ENCODE data around the gene ZNF486.
"Not testable (repeated sequence)": the region's sequence is repeated elsewhere in the genome, so short reads cannot be mapped to it uniquely, and the experiment has no call there.

The ZNF486 gene

DNA sequence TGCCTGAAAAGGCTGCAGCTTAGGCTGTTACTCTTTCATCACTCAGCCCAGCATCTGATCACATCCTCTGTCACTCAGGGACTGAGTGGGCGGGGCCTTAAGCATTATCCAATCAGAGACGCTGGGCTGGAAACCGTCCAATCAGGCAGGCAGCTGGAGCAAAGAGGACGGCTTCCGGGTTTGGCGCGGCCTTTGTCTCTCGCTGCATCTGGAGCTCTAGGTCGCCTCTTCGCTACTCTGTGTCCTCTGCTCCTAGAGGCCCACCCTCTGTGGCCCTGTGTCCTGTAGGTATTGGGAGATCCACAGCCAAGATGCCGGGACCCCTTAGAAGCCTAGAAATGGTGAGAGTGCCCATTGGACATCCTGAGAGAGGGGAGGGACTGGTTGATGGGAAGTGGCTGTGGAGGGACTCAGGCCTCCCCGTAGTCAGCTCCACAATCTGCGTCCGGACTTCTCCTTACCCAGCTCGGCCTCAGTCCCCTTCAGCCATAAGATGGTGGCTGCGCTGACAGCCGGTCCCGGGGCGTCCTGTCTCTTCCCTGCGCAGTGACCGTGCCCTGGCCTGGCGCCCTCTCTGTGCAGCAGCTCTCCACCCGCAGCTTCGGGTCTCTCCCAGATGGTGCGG, at the start of gene ZNF486:
Gene ZNF486, plus strand, starts transcription at position 195 of the 625 bp plus-strand sequence. Its CDS starts 117 bp downstream, at position 312.
- peak; percentile 90 for DNase-seq (ENCODE audit: low read depth)

DNA sequence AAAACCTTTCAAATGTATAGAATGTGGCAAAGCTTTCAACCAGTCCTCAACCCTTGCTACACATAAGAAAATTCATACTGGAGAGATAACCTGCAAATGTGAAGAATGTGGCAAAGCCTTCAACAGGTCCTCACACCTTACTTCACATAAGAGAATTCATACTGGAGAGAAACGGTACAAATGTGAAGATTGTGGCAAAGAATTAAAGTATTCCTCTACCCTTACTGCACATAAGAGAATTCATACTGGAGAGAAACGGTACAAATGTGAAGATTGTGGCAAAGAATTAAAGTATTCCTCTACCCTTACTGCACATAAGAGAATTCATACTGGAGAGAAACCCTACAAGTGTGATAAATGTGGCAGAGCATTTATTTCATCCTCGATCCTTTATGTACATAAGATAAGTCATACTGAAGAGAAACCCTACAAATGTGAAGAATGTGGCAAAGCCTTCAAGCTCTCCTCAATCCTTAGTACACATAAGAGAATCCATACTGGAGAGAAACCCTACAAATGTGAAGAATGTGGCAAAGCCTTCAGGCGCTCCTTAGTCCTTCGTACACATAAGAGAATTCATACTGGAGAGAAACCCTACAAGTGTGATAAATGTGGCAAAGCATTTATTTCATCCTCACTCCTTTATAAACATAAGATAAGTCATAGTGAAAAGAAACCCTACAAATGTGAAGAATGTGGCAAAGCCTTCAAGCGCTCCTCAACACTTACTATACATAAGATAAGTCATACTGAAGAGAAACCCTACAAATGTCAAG, 48.8 kb upstream of the ZNF486 start:
- DNase-seq (ENCODE audit: low read depth), result not testable (repeated sequence)

GRCh38 chr19:20124879-20125278, 42.1 kb upstream of the ZNF486 start:
- no peak for DNase-seq (ENCODE audit: low read depth)

- DNase-seq (ENCODE audit: low read depth), result not testable (repeated sequence)
These were observed 34.1 kb upstream of the ZNF486 start for GRCh38 chr19:20132933-20133332.

- DNase-seq (ENCODE audit: low read depth), result not testable (repeated sequence)
These were observed 29.3 kb upstream of the ZNF486 start for GRCh38 chr19:20137714-20138113.

- no peak for DNase-seq (ENCODE audit: low read depth)
These were observed 15.3 kb upstream of the ZNF486 start for GRCh38 chr19:20151617-20152145.

GRCh38 chr19:20152506-20152905, 14.5 kb upstream of the ZNF486 start:
- DNase-seq (ENCODE audit: low read depth), result not testable (repeated sequence)

DNA sequence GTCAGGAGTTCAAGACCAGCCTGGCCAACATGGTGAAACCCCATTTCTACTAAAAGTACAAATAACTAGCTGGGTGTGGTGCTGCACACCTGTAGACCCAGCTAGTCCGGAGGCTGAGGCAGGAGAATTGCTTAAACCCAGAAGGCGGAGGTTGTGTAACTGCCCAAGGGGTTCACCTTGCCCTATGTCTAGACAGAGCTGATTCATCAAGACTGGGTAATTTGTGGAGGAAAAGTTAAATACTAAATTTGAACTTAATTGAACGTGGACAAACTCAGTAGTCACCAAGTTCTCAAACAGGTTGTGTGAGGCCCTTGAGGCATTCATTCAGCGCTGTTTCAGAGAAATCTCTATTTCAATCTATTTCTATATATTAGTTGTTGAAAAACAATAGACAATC, 13.7 kb upstream of the ZNF486 start:
- no peak for DNase-seq (ENCODE audit: low read depth)

GRCh38 chr19:20154636-20155035, 12.4 kb upstream of the ZNF486 start:
- DNase-seq (ENCODE audit: low read depth), result no peak

- no peak for DNase-seq (ENCODE audit: low read depth)
These were observed 4.2 kb upstream of the ZNF486 start for GRCh38 chr19:20162821-20163220.

- DNase-seq (ENCODE audit: low read depth), result no peak
These were observed 2.6 kb upstream of the ZNF486 start for GRCh38 chr19:20164456-20164855.

- no peak for DNase-seq (ENCODE audit: low read depth)
These were observed 932 bp upstream of the ZNF486 start for GRCh38 chr19:20165971-20166592.

DNA sequence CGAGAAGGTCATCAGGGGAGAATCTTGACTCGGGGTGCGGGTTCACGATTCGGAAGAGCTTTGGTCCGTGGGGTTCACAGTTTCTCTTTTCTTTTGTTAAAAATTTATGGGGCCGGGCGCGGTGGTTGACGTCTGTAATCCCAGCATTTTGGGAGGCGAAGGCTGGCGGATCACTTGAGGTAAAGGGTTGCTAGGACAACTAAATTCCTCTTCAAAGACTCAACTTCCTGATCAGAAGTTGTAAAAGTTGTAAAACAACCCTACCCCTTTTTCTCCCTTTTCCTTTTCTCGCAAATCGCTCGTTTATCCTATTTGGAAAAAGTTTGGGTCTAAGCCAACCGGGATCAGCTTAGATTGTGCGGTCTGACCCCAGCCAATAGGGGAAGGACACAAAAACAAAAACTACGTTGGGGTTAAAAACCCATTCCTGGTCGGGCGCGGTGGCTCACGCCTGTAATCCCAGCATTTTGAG, 673 bp downstream of the ZNF486 start:
- DNase-seq (ENCODE audit: low read depth), result no peak

GRCh38 chr19:20171285-20171684, 4.3 kb downstream of the ZNF486 start:
- DNase-seq (ENCODE audit: low read depth), result no peak

DNA sequence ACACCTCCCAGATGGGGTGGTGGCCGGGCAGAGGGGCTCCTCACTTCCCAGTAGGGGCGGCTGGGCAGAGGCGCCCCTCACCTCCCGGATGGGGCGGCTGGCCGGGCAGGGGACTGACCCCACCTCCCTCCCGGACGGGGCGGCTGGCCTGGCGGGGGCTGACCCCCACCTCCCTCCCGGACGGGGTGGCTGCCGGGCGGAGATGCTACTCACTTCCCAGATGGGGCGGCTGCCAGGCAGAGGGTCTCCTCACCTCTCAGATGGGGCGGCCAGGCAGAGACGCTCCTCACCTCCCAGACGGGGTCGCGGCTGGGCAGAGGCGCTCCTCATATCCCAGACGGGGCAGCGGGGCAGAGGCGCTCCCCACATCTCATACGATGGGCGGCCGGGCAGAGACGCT, 8.8 kb downstream of the ZNF486 start:
- not testable (repeated sequence) for DNase-seq (ENCODE audit: low read depth)

- not testable (repeated sequence) for DNase-seq (ENCODE audit: low read depth)
These were observed 12.9 kb downstream of the ZNF486 start for GRCh38 chr19:20179956-20180355.

DNA sequence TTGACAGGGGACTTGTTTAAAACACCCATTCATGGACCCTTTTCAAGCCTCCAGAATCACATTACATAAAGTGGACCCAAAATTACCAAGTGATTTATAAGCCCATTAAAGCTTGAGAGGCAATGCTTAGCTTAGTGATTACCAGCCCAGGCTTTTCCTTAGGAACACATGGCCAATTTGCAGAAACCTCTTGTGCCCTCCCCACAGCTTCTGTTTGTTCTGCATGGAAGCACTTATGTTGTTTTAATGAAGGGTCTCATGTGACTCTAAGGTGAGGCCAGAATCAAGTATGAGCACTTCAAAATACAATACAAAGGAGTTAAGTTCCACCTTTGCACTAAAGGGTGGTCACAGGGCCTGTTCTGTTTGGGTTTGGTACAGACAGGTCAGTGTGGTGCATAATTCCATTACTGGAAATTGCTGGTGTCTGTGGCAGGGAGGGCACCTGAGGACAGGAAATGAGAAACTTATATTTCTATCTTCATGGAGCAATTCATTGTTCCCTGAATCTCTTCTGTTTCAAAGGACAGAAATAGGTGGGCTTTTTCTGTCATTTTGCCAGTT, 15.3 kb downstream of the ZNF486 start:
- DNase-seq (ENCODE audit: low read depth), result no peak

DNA sequence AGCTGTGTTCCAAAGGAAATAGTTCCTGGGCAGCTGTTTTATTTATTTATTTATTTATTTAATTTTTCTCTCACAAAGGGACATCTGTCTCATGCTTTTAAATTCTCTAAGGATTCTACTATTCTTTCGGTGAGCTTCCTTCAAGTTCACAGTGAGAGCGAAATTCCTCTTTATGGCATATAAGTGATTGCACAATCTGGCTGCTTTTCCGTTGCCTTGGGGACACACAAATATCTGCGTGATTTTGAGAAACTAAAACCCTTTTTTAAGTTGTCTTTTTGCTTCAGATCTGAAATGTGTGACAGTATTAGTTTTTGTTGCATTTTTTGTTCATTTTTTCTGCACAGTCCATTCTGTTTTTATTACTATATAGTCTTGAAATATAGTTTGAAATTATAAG, 19.2 kb downstream of the ZNF486 start:
- no peak for DNase-seq (ENCODE audit: low read depth)

GRCh38 chr19:20197747-20198146, 30.7 kb downstream of the ZNF486 start:
- no peak for DNase-seq (ENCODE audit: low read depth)

GRCh38 chr19:20209051-20209450, 42.0 kb downstream of the ZNF486 start:
- DNase-seq (ENCODE audit: low read depth), result no peak

- not testable (repeated sequence) for DNase-seq (ENCODE audit: low read depth)
These were observed 47.4 kb downstream of the ZNF486 start for GRCh38 chr19:20214366-20214765.

- not testable (repeated sequence) for DNase-seq (ENCODE audit: low read depth)
These were observed 54.6 kb downstream of the ZNF486 start for GRCh38 chr19:20221605-20222004.
